Thymus (tissue), 11 donors: ENCODE measurements around the gene TFAP2A. TPM values are rescaled to one million over a fixed set of nuclear protein-coding genes. Genes with fewer than 3 reads are reported as not detected.

Source experiments
- DNase-seq, 9 donors: peaks; one replicate each; pipeline ENCODE4 v3.0.0-alpha.2; 2013; ENCODE audit warnings: low spot score in 9 of 9, low read depth in 6 of 9, missing footprints in 1 of 9
- H3K27ac ChIP-seq, 2 donors: one replicate each; pipeline ENCODE4 v1.5.1; 2013; ENCODE audit warnings: control low read depth in 1 of 2, low read depth in 1 of 2, low read length in 1 of 2, mild to moderate bottlenecking in 1 of 2, moderate library complexity in 1 of 2
- H3K27me3 ChIP-seq, 2 donors: one replicate each; pipeline ENCODE4 v1.5.1; 2013; ENCODE audit warnings: low read length in 1 of 2; ENCODE audit not compliant: control insufficient read depth in 2 of 2, insufficient read depth in 1 of 2
- H3K36me3 ChIP-seq, 2 donors: one replicate each; pipeline ENCODE4 v1.5.1; 2013; ENCODE audit warnings: low read length in 1 of 2, mild to moderate bottlenecking in 1 of 2, moderate library complexity in 1 of 2; ENCODE audit not compliant: control insufficient read depth in 2 of 2, insufficient read depth in 2 of 2
- H3K4me1 ChIP-seq, 2 donors: one replicate each; pipeline ENCODE4 v1.5.1; 2013; ENCODE audit warnings: low read length in 2 of 2; ENCODE audit not compliant: control insufficient read depth in 2 of 2, insufficient read depth in 2 of 2
- H3K4me3 ChIP-seq, 2 donors: one replicate each; pipeline ENCODE4 v1.5.1; 2013; ENCODE audit warnings: low read length in 2 of 2, control low read depth in 1 of 2, mild to moderate bottlenecking in 1 of 2
- H3K9me3 ChIP-seq, 2 donors: one replicate each; pipeline ENCODE4 v1.5.1; 2013; ENCODE audit warnings: low read length in 1 of 2, mild to moderate bottlenecking in 1 of 2; ENCODE audit not compliant: control insufficient read depth in 2 of 2, insufficient read depth in 1 of 2
- WGBS: extraction: QIAGEN DNeasy Blood & Tissue Kit; methylation state at CpG from one replicate; pipeline ENCODE4 v1.1.7; 2013; 5-methylcytosine and 5-hydroxymethylcytosine counted together
- polyA plus RNA-seq: library from polyadenylated mRNA; stranded (reverse); fragments of 200-250 nt; gene quantifications from one replicate; pipeline ENCODE4 v1.2.3, GENCODE V29; 2013
- total RNA-seq: library from RNA; stranded (reverse); fragments of 120-200 nt; gene quantifications from one replicate; pipeline ENCODE4 v1.2.4, GENCODE V29; 2013
- donor health status: healthy.

The TFAP2A gene
- total and polyA plus RNA-seq, 2 donors: 0.33 to 2.9 TPM

GRCh38 chr6:10383331-10384090 is 31.4 kb downstream of the TFAP2A start:
- no peaks in the 10 kb centered on the region for H3K4me1 ChIP-seq
- no peaks in the 10 kb centered on the region for H3K36me3 ChIP-seq
- no peak overlapping the region for H3K4me3 ChIP-seq
- H3K27ac ChIP-seq: no peak overlapping the region
- no peak for DNase-seq
- peaks cover 70 to 90% of the 10 kb centered on the region in 2 donors for H3K27me3 ChIP-seq
- H3K9me3 ChIP-seq: peaks cover 0 to 5% of the 10 kb centered on the region in 2 donors
- WGBS: 5% methylated on average over 48 of the region's 48 CpGs

- Histone ChIP-seq H3K36me3 (no peaks in the 10 kb centered on the region), H3K27ac (no peak overlapping the region), H3K9me3 (peaks cover 0 to 5% of the 10 kb centered on the region in 2 donors), H3K27me3 (peaks cover 69 to 86% of the 10 kb centered on the region in 2 donors), H3K4me3 (no peak overlapping the region), H3K4me1 (no peaks in the 10 kb centered on the region)
- 10% methylated on average over 22 of the region's 22 CpGs for WGBS
- DNase-seq: no peak
Observed at GRCh38 chr6:10382728-10383330, 32.0 kb downstream of the TFAP2A start.

GRCh38 chr6:10382322-10382721 is 32.6 kb downstream of the TFAP2A start:
- no peak overlapping the region for H3K27ac ChIP-seq
- no peaks in the 10 kb centered on the region for H3K4me1 ChIP-seq
- H3K9me3 ChIP-seq: peaks cover 0 to 5% of the 10 kb centered on the region in 2 donors
- no peak for DNase-seq
- H3K36me3 ChIP-seq: no peaks in the 10 kb centered on the region
- H3K4me3 ChIP-seq: no peak overlapping the region
- 6% methylated on average over 15 of the region's 15 CpGs for WGBS
- peaks cover 66 to 81% of the 10 kb centered on the region in 2 donors for H3K27me3 ChIP-seq

GRCh38 chr6:10381830-10382208 is 33.1 kb downstream of the TFAP2A start:
- WGBS: 9% methylated on average over 26 of the region's 26 CpGs
- peaks cover 61 to 76% of the 10 kb centered on the region in 2 donors for H3K27me3 ChIP-seq
- H3K27ac ChIP-seq: no peak overlapping the region
- H3K4me1 ChIP-seq: no peaks in the 10 kb centered on the region
- H3K36me3 ChIP-seq: no peaks in the 10 kb centered on the region
- no peak for DNase-seq
- no peak overlapping the region for H3K4me3 ChIP-seq
- peaks cover 0 to 5% of the 10 kb centered on the region in 2 donors for H3K9me3 ChIP-seq

- no peaks in the 10 kb centered on the region for H3K4me1 ChIP-seq
- H3K9me3 ChIP-seq: peaks cover 0 to 5% of the 10 kb centered on the region in 2 donors
- H3K4me3 ChIP-seq: no peak overlapping the region
- 3% methylated on average over 34 of the region's 34 CpGs for WGBS
- no peak for DNase-seq
- no peaks in the 10 kb centered on the region for H3K36me3 ChIP-seq
- no peak overlapping the region for H3K27ac ChIP-seq
- peaks cover 56 to 71% of the 10 kb centered on the region in 2 donors for H3K27me3 ChIP-seq
Observed at GRCh38 chr6:10381133-10381829, 33.6 kb downstream of the TFAP2A start.

GRCh38 chr6:10375391-10375969 is 39.4 kb downstream of the TFAP2A start:
- WGBS: 93% methylated on average over 4 of the region's 4 CpGs
- H3K4me1 ChIP-seq: no peaks in the 10 kb centered on the region
- no peak overlapping the region for H3K4me3 ChIP-seq
- no peak for DNase-seq
- no peak overlapping the region for H3K27ac ChIP-seq
- H3K9me3 ChIP-seq: no peaks in the 10 kb centered on the region
- no peaks in the 10 kb centered on the region for H3K36me3 ChIP-seq
- H3K27me3 ChIP-seq: peaks cover 3 to 13% of the 10 kb centered on the region in 2 donors

GRCh38 chr6:10373642-10374359 is 41.1 kb downstream of the TFAP2A start:
- no peak for DNase-seq
- H3K9me3 ChIP-seq: no peaks in the 10 kb centered on the region
- no peaks in the 10 kb centered on the region for H3K36me3 ChIP-seq
- H3K27me3 ChIP-seq: peaks cover 0 to 3% of the 10 kb centered on the region in 2 donors
- H3K27ac ChIP-seq: no peak overlapping the region
- WGBS: 58% methylated on average over 3 of the region's 3 CpGs
- H3K4me1 ChIP-seq: no peaks in the 10 kb centered on the region
- no peak overlapping the region for H3K4me3 ChIP-seq

GRCh38 chr6:10369896-10370295 is 45.0 kb downstream of the TFAP2A start:
- DNase-seq: no peak
- Histone ChIP-seq H3K4me1 (no peaks in the 10 kb centered on the region), H3K36me3 (no peaks in the 10 kb centered on the region), H3K27me3 (no peaks in the 10 kb centered on the region), H3K9me3 (no peaks in the 10 kb centered on the region), H3K4me3 (no peak overlapping the region), H3K27ac (no peak overlapping the region)
- 87% methylated on average over 5 of the region's 5 CpGs for whole genome bisulfite sequencing
